Fibroblast of pulmonary artery (primary cell): ENCODE data around the gene NSA2.
"Not testable (repeated sequence)": the region's sequence is repeated elsewhere in the genome, so short reads cannot be mapped to it uniquely, and the experiment has no call there.

ENCODE experiments used
- DNase-seq: peaks from one replicate; pipeline ENCODE4 v3.0.0-alpha.2; 2010; ENCODE audit warnings: low read depth
- H3K4me3 ChIP-seq: replicated peaks from 2 replicates; pipeline ENCODE4 v1.5.1; 2011; ENCODE audit warnings: low read depth, mild to moderate bottlenecking, control low read depth, low read length, moderate library complexity
- CTCF ChIP-seq: IDR thresholded peaks from 2 replicates; pipeline ENCODE4 v1.5.1; 2011; ENCODE audit warnings: mild to moderate bottlenecking, control low read depth, low read length, inconsistent platforms; ENCODE audit errors: missing control alignments

The NSA2 gene

GRCh38 chr5:74766849-74767578 lies at the start of gene NSA2, which contains the start of gene GFM2:
NSA2 (plus strand) TSS chr5:74767249; CDS start chr5:74767361, 112 bp downstream.
GFM2 (minus strand) TSS chr5:74767117; CDS start chr5:74763742, 3,375 bp downstream.
- peak within 1 kb of the TSS; percentile 99 for H3K4me3 ChIP-seq
- no peak for TF ChIP-seq CTCF
- peak; percentile 96 for DNase-seq

DNA sequence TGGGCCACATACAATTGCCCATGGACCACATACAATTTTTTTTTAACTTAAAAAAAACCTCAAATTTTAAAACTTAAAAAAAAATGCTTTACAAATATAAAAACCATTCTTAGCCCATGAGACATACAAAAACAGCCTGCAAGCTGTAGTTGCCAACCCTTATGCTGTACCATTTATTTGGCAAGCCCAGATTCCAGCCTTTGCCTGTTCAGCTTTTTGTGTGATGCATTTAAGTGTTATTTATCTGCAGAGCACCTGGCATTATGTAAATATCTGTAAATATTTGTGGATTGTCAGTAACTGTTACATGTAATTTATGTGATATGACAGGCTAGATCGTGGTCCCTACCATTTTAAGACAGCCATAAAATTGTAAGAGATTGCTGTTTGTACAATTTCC lies 49.5 kb upstream of the NSA2 start:
- TF ChIP-seq CTCF = no peak
- no peak overlapping the region for H3K4me3 ChIP-seq
- no peak for DNase-seq

GRCh38 chr5:74722271-74722670 lies 44.8 kb upstream of the NSA2 start:
- no peak for TF ChIP-seq CTCF
- no peak overlapping the region for H3K4me3 ChIP-seq
- no peak for DNase-seq

- no peak for TF ChIP-seq CTCF
- no peak overlapping the region for H3K4me3 ChIP-seq
- no peak for DNase-seq
These were observed 41.7 kb upstream of the NSA2 start for GRCh38 chr5:74725331-74725730.

- no peak overlapping the region for H3K4me3 ChIP-seq
- no peak for DNase-seq
- TF ChIP-seq CTCF = no peak
These were observed 30.3 kb upstream of the NSA2 start for GRCh38 chr5:74736759-74737158.

DNA sequence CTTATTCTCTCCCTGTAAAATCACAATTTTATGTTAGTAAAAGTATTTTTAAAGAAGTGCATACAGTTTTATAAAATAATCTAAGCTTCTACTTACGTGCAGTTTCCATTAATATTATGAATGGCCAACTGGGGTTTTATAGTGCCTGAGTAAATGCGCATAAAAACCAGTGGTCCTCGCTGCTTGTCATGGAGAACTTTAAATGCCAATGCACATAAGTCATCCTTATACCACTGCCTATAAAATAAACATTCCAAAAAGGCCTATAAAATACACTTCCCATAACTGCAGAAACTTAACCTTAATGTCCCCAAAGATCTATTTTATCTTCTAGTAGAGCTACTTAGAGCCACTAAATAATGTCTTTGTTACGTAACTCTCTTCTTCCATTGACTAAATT lies 28.6 kb upstream of the NSA2 start:
- no peak for DNase-seq
- no peak overlapping the region for H3K4me3 ChIP-seq
- no peak for TF ChIP-seq CTCF

DNA sequence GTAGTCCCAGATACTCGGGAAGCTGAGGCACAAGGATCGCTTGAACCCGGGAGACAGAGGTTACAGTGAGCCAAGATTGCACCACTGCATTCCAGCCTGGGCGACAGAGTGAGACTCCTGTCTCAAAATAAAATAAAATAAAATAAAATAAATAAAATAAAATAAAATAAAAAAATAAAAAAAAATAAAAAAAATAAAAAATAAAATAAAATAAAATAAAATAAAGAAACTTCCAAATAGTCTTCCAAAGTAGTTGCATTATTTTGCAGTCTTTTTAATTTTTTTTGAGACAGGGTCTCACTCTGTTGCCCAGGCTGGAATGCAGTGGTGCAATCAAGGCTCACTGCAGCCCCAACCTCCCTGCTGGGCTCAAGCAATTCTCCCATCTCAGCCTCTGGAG lies 18.3 kb upstream of the NSA2 start:
- H3K4me3 ChIP-seq, DNase-seq: not testable (repeated sequence)
